ENCODE results near the gene TBC1D2B.

The TBC1D2B gene

GRCh38 chr15:78082106-78082742 is 4.7 kb upstream of the TBC1D2B start (continued):
- TF ChIP-seq ZBTB11 (tag by site-specific recombination; conservative IDR thresholded peaks at IDR 0.05; ENCODE audit: low read depth) (no peak), ZNF423 (tag by site-specific recombination; IDR thresholded peaks at IDR 0.05) (no peak), PBX3 (CRISPR knock-in tag; IDR thresholded peaks at IDR 0.05) (no peak), ZNF37A (tag by site-specific recombination; IDR thresholded peaks at IDR 0.05) (no peak), ZNF211 (tag by site-specific recombination; IDR thresholded peaks at IDR 0.05; ENCODE audit: low read depth) (no peak), RBAK (tag by site-specific recombination; IDR thresholded peaks at IDR 0.05) (no peak), ZNF548 (tag by site-specific recombination; IDR thresholded peaks at IDR 0.05) (no peak)

- TF ChIP-seq ZNF776 (tag by site-specific recombination; IDR thresholded peaks at IDR 0.05; ENCODE audit: borderline replicate concordance) (no peak), ZNF280D (tag by site-specific recombination; IDR thresholded peaks at IDR 0.05) (no peak), OVOL3 (tag by site-specific recombination; IDR thresholded peaks at IDR 0.05) (no peak), ZNF112 (tag by site-specific recombination; IDR thresholded peaks at IDR 0.05) (no peak), ZNF76 (tag by site-specific recombination; IDR thresholded peaks at IDR 0.05; ENCODE audit: borderline replicate concordance, low read depth) (no peak), ZNF645 (tag by site-specific recombination; IDR thresholded peaks at IDR 0.05) (no peak), ZNF707 (tag by site-specific recombination; IDR thresholded peaks at IDR 0.05) (no peak)
- CTCF ChIA-PET = interaction anchor here (1.4 kb wide), 1 partner anchor 28 kb away, joined by 4 read pairs; no protein-coding TSS in a partner anchor
- Histone ChIP-seq H3K27ac (ENCODE audit: extremely low read depth, low read depth, low read length) (no peak overlapping the region), H3K4me3 (ENCODE audit: low read depth, low read length) (no peak overlapping the region), H3K9me3 (ENCODE audit: control insufficient read depth, insufficient read depth, low read depth, low read length) (no peaks in the 10 kb centered on the region), H3K36me3 (ENCODE audit: control insufficient read depth in 2 of 2, insufficient read depth in 1 of 2, low read length in 2 of 2) (no peaks in the 10 kb centered on the region), H3K4me1 (ENCODE audit: control insufficient read depth, insufficient read depth, low read length) (peaks cover 9% of the 10 kb centered on the region)
- POLR2A ChIA-PET = no interaction called here
Measured at GRCh38 chr15:78080088-78080460, 2.6 kb upstream of the TBC1D2B start.

Measured in HEK293 (cell line).